H1 (cell line): ENCODE measurements around the gene AVPR2. TPM values are rescaled to one million over a fixed set of nuclear protein-coding genes. Genes with fewer than 3 reads are reported as not detected.

Experiments used
- CTCF ChIA-PET: fragments of 300-600 bp; sonication (Branson Sonifier 250); formaldehyde crosslinking; loops from one replicate; lab custom pipeline; 2021; ENCODE audit not compliant: partially characterized antibody; lab: Charles Lee
- POLR2A ChIA-PET: fragments of 300-600 bp; sonication (Branson Sonifier 250); formaldehyde crosslinking; loops from one replicate; lab custom pipeline; 2021; ENCODE audit warnings: inconsistent platforms; ENCODE audit not compliant: partially characterized antibody; lab: Charles Lee
- DNase-seq, 2 experiments: peaks; one replicate each; pipeline versions ENCODE4 v3.0.0 to v3.0.0-alpha.2; 2010 to 2022; ENCODE audit warnings: low spot score in 2 of 2, low read depth in 1 of 2, mixed read lengths in 1 of 2
- FAIRE-seq: peaks from 2 replicates; lab custom pipeline; 2011; peaks lifted over from hg19 to GRCh38; lab: Jason Lieb, UNC
- H2AFZ ChIP-seq: 2 replicates; pipeline ENCODE4 v1.8.1; 2012; ENCODE audit warnings: low read length, inconsistent platforms
- H2AK5ac ChIP-seq: 2 replicates; pipeline ENCODE4 v1.6.1; 2013; ENCODE audit warnings: low read depth, low read length
- H2BK120ac ChIP-seq: replicated peaks from 2 replicates; pipeline ENCODE3; 2013; ENCODE audit warnings: low read depth, low read length, inconsistent platforms
- H2BK12ac ChIP-seq: 2 replicates; pipeline ENCODE4 v1.6.1; 2013; ENCODE audit warnings: low read depth, low read length
- H2BK15ac ChIP-seq: 2 replicates; pipeline ENCODE4 v1.6.1; 2013; ENCODE audit warnings: low read length
- H2BK20ac ChIP-seq: 2 replicates; pipeline ENCODE4 v1.6.1; 2013; ENCODE audit warnings: low read length
- H2BK5ac ChIP-seq: 2 replicates; pipeline ENCODE4 v1.6.1; 2013; ENCODE audit warnings: low read depth, low read length
- H3K14ac ChIP-seq: 2 replicates; pipeline ENCODE4 v1.6.1; 2013; ENCODE audit warnings: inconsistent platforms; ENCODE audit not compliant: insufficient read length
- H3K18ac ChIP-seq: 2 replicates; pipeline ENCODE4 v1.6.1; 2013; ENCODE audit warnings: low read length; ENCODE audit errors: extremely low read depth
- H3K23ac ChIP-seq: 2 replicates; pipeline ENCODE4 v1.6.1; 2013; ENCODE audit warnings: inconsistent platforms; ENCODE audit not compliant: insufficient read length
- H3K23me2 ChIP-seq: 2 replicates; pipeline ENCODE4 v1.6.1; 2013; ENCODE audit warnings: low read depth, low read length
- H3K27ac ChIP-seq: 2 replicates; pipeline ENCODE4 v1.6.1; 2011; ENCODE audit warnings: low read depth, low read length, inconsistent platforms
- H3K27me3 ChIP-seq, 4 experiments: replicated peaks in 1 of 4; 1 replicate in 1 of 4; 2 replicates in 3 of 4; pipeline versions ENCODE4 v1.6.1 to v1.8.1; 2011 to 2013; ENCODE audit warnings: low read length in 3 of 4, mild to moderate bottlenecking in 3 of 4, inconsistent platforms in 2 of 4, mixed read lengths in 2 of 4, moderate library complexity in 1 of 4; ENCODE audit not compliant: control insufficient read depth in 3 of 4, insufficient read depth in 3 of 4; ENCODE audit errors: extremely low read depth in 1 of 4
- H3K36me3 ChIP-seq, 4 experiments: 2 replicates each; pipeline versions ENCODE4 v1.6.1 to v1.8.1; 2011 to 2013; ENCODE audit warnings: mild to moderate bottlenecking in 4 of 4, low read length in 3 of 4, moderate library complexity in 2 of 4, control low read depth in 1 of 4, inconsistent platforms in 1 of 4; ENCODE audit not compliant: insufficient read depth in 4 of 4, control insufficient read depth in 2 of 4
- H3K4ac ChIP-seq: replicated peaks from 2 replicates; pipeline ENCODE3; 2013; ENCODE audit warnings: low read length, low read depth, mixed read lengths, inconsistent platforms; ENCODE audit not compliant: insufficient read length
- H3K4me1 ChIP-seq, 4 experiments: replicated peaks in 1 of 4; 1 replicate in 1 of 4; 2 replicates in 3 of 4; pipeline versions ENCODE4 v1.6.1 to v1.8.1; 2011 to 2013; ENCODE audit warnings: low read length in 3 of 4, inconsistent platforms in 2 of 4, mixed read lengths in 1 of 4; ENCODE audit not compliant: insufficient read depth in 4 of 4, control insufficient read depth in 3 of 4
- H3K4me2 ChIP-seq, 2 experiments: 2 replicates each; pipeline versions ENCODE4 v1.6.1 to v1.8.1; 2011 to 2013; ENCODE audit warnings: low read depth in 2 of 2, low read length in 2 of 2, control low read depth in 1 of 2, inconsistent platforms in 1 of 2, mild to moderate bottlenecking in 1 of 2; ENCODE audit not compliant: insufficient read depth in 1 of 2
- H3K4me3 ChIP-seq, 4 experiments: fragments of 200-600, 300-600 bp in 1 of 4; sonication (generic), shearing (Covaris generic), sonication (Bioruptor Twin) in 1 of 4; 2 replicates each; pipeline versions ENCODE4 v1.5.1 to v1.8.1; 2011 to 2016; ENCODE audit warnings: low read length in 4 of 4, low read depth in 3 of 4, control low read depth in 2 of 4, inconsistent platforms in 2 of 4, mild to moderate bottlenecking in 2 of 4, mixed read lengths in 1 of 4, moderate library complexity in 1 of 4; ENCODE audit not compliant: insufficient read depth in 2 of 4; ENCODE audit errors: extremely low read depth in 1 of 4
- H3K56ac ChIP-seq: replicated peaks from 2 replicates; pipeline ENCODE3; 2013; ENCODE audit warnings: low read depth, mild to moderate bottlenecking, mixed read lengths, low read length, inconsistent platforms; ENCODE audit not compliant: insufficient read length
- H3K79me1 ChIP-seq: 2 replicates; pipeline ENCODE4 v1.6.1; 2013; ENCODE audit warnings: low read depth, low read length, control low read depth
- H3K79me2 ChIP-seq, 2 experiments: 2 replicates each; pipeline versions ENCODE4 v1.6.1 to v1.8.1; 2012 to 2013; ENCODE audit warnings: low read length in 2 of 2, mild to moderate bottlenecking in 2 of 2, inconsistent platforms in 1 of 2; ENCODE audit not compliant: insufficient read depth in 2 of 2, control insufficient read depth in 1 of 2
- H3K9ac ChIP-seq, 4 experiments: replicated peaks in 1 of 4; 1 replicate in 1 of 4; 2 replicates in 3 of 4; pipeline versions ENCODE4 v1.6.1 to v1.8.1; 2011 to 2013; ENCODE audit warnings: low read depth in 3 of 4, low read length in 3 of 4, control low read depth in 2 of 4, mild to moderate bottlenecking in 2 of 4, moderate library complexity in 2 of 4, inconsistent platforms in 1 of 4; ENCODE audit errors: extremely low read depth in 1 of 4
- H3K9me3 ChIP-seq, 2 experiments: 2 replicates each; pipeline versions ENCODE4 v1.6.1 to v1.8.1; 2012 to 2013; ENCODE audit warnings: mild to moderate bottlenecking in 2 of 2, moderate library complexity in 2 of 2, control low read depth in 1 of 2, inconsistent platforms in 1 of 2, low read depth in 1 of 2, low read length in 1 of 2, mixed read lengths in 1 of 2; ENCODE audit not compliant: insufficient read depth in 2 of 2
- H4K20me1 ChIP-seq, 2 experiments: replicated peaks in 1 of 2; 2 replicates each; pipeline versions ENCODE3 to v1.8.1; 2011 to 2013; ENCODE audit warnings: inconsistent platforms in 2 of 2, low read length in 2 of 2, mild to moderate bottlenecking in 1 of 2; ENCODE audit not compliant: insufficient read depth in 2 of 2, control insufficient read depth in 1 of 2
- H4K5ac ChIP-seq: 2 replicates; pipeline ENCODE4 v1.6.1; 2013; ENCODE audit warnings: low read length, low read depth, mixed read lengths, inconsistent platforms; ENCODE audit not compliant: insufficient read length
- H4K8ac ChIP-seq: 2 replicates; pipeline ENCODE4 v1.8.0; 2013; ENCODE audit warnings: mild to moderate bottlenecking, moderate library complexity, low read length, inconsistent platforms; ENCODE audit not compliant: insufficient read depth; ENCODE audit errors: extremely low read depth
- H4K91ac ChIP-seq: replicated peaks from 2 replicates; pipeline ENCODE3; 2013; ENCODE audit warnings: low read length, mixed read lengths, inconsistent platforms; ENCODE audit not compliant: insufficient read length
- BACH1 ChIP-seq: IDR thresholded peaks from 2 replicates; pipeline ENCODE4 v1.6.1; 2012; ENCODE audit warnings: low read length, improper control_type of control experiment
- CTBP2 ChIP-seq: IDR thresholded peaks from 2 replicates; pipeline ENCODE4 v1.7.0; 2011; ENCODE audit warnings: borderline replicate concordance, mild to moderate bottlenecking, moderate library complexity, mixed read lengths, low read length; ENCODE audit not compliant: insufficient read depth, insufficient read length
- CTCF ChIP-seq, 3 experiments: IDR thresholded peaks; 1 replicate in 2 of 3; 2 replicates in 1 of 3; pipeline versions ENCODE4 v1.5.1 to v1.6.1; 2011; ENCODE audit warnings: low read length in 3 of 3, mild to moderate bottlenecking in 3 of 3, inconsistent platforms in 2 of 3, low read depth in 1 of 3, moderate library complexity in 1 of 3; ENCODE audit not compliant: insufficient read depth in 1 of 3; ENCODE audit errors: control extremely low read depth in 1 of 3
- RAD21 ChIP-seq, 2 experiments: IDR thresholded peaks in 1 of 2; conservative IDR thresholded peaks in 1 of 2; 2 replicates each; pipeline ENCODE4 v1.6.1; 2011; ENCODE audit warnings: low read depth in 2 of 2, low read length in 2 of 2, improper control_type of control experiment in 1 of 2, inconsistent platforms in 1 of 2, mild to moderate bottlenecking in 1 of 2, moderate library complexity in 1 of 2
- RFX5 ChIP-seq: IDR thresholded peaks from 2 replicates; pipeline ENCODE4 v1.6.1; 2011; ENCODE audit warnings: low read depth, low read length, improper control_type of control experiment, borderline replicate concordance
- YY1 ChIP-seq: IDR thresholded peaks from 2 replicates; pipeline ENCODE4 v1.6.1; 2011; ENCODE audit warnings: low read depth, mild to moderate bottlenecking, low read length
- ZNF274 ChIP-seq: IDR thresholded peaks from 2 replicates; pipeline ENCODE4 v1.7.0; 2012; ENCODE audit warnings: low read length, borderline replicate concordance; ENCODE audit errors: extremely low read depth
- WGBS, 2 experiments: shearing (Covaris generic) in 1 of 2; methylation state at CpG; one replicate each; pipeline versions ENCODE4 v1.1.6 to v1.1.7; 2013 to 2015; ENCODE audit warnings: low lambda C conversion rate in 2 of 2, mixed read lengths in 2 of 2, inconsistent platforms in 1 of 2, low coverage in 1 of 2, missing lambda C conversion rate in 1 of 2; ENCODE audit not compliant: insufficient replicate concordance in 2 of 2, insufficient coverage in 1 of 2, insufficient read length in 1 of 2; ENCODE audit errors: extremely low coverage in 1 of 2, missing lambda C conversion rate in 1 of 2; 5-methylcytosine and 5-hydroxymethylcytosine counted together
- polyA plus RNA-seq, 7 experiments: library from polyadenylated mRNA; depleted of rRNA in 3 of 7; stranded (reverse) in 5 of 7; unstranded in 2 of 7; fragments of >200 nt in 5 of 7; fragments of 200-250 nt in 2 of 7; gene quantifications; 1 replicate in 5 of 7; 2 replicates in 1 of 7; 4 replicates in 1 of 7; pipeline versions ENCODE4 v1.2.1 to v1.2.3, GENCODE V29; 2011 to 2013; ENCODE audit warnings: missing spikeins in 2 of 7, mixed read lengths in 2 of 7
- total RNA-seq: library from RNA; stranded (reverse); fragmentation: NEBNext Ultra II Directional; extraction: Animal tissue kit (Norgen Biotek cat#: 25700); gene quantifications from 2 replicates; pipeline ENCODE4 v1.2.1, GENCODE V29; 2021

AVPR2 gene
- total and polyA plus RNA-seq, 2 of the 8 experiments (the other 6 are each of a cell fraction or from before 2014, with no cell fraction given) = 0.09 TPM; not detected in 1

- peaks cover 15% of the 10 kb centered on the region; the same call in 1 of the 2 replicates for H3K23me2 ChIP-seq
- H2BK5ac ChIP-seq = no peak overlapping the region; the same call in 1 of the 2 replicates
- H3K4me3 ChIP-seq = no peak overlapping the region
- H4K5ac ChIP-seq = no peak overlapping the region
- no peak overlapping the region for H2BK15ac ChIP-seq
- H3K14ac ChIP-seq = no peak overlapping the region
- no peak overlapping the region for H3K4ac ChIP-seq
- H4K91ac ChIP-seq = no peak overlapping the region
- H3K23ac ChIP-seq = no peak overlapping the region
- WGBS, 2 experiments = 89% methylated on average over 9 of the region's 14 CpGs; no CpG with 5 or more reads in 1 of the 2 experiments
- H3K27ac ChIP-seq = no peak overlapping the region
- H4K20me1 ChIP-seq = peaks cover 0 to 2% of the 10 kb centered on the region in 2 experiments
- POLR2A ChIA-PET = interaction anchor here (0.5 to 14.9 kb wide), 9 partner anchors 16 to 225 kb away, joined by 3 to 231 read pairs (median 6); partner anchors contain the start of genes HCFC1, NAA10, RENBP and TMEM187
- 0 out of 8 replicates have a peak, but pooled peaks cover 0 to 2% (median 0%) of the 10 kb centered on the region in 4 experiments for H3K36me3 ChIP-seq
- peak overlapping the region in 1 of 2 experiments; percentile 94; a peak in 1 of 4 replicates for H3K4me2 ChIP-seq
- no peak overlapping the region for H4K8ac ChIP-seq
- peaks cover 0 to 3% of the 10 kb centered on the region in 2 experiments; a peak in 1 of 4 replicates for H3K79me2 ChIP-seq
- H3K18ac ChIP-seq = no peak overlapping the region
- peaks cover 3 to 18% (median 12%) of the 10 kb centered on the region in 4 experiments for H3K4me1 ChIP-seq
- H3K9me3 ChIP-seq = no peaks in the 10 kb centered on the region
- H2BK12ac ChIP-seq = no peak overlapping the region
- no peak overlapping the region for H2BK20ac ChIP-seq
- H3K27me3 ChIP-seq = no peaks in the 10 kb centered on the region
- no peak overlapping the region for H3K56ac ChIP-seq
- no peak overlapping the region for H2BK120ac ChIP-seq
- no peak for TF ChIP-seq ZNF274
- no peak for TF ChIP-seq BACH1
- peak; percentile 38 to 53 for TF ChIP-seq RAD21 (IDR thresholded peaks at IDR 0.05 in 1 of 2, conservative IDR thresholded peaks at IDR 0.05 in 1 of 2; ENCODE audit: low read depth in 2 of 2, low read length in 2 of 2)
- TF ChIP-seq CTCF (IDR thresholded peaks at IDR 0.05; ENCODE audit: control extremely low read depth in 1 of 3, insufficient read depth in 1 of 3, low read depth in 1 of 3, low read length in 3 of 3) = peak in 2 of 3 experiments; percentile 22 to 33; a peak in 2 of 4 replicates
- TF ChIP-seq RFX5 = no peak
- no peak for TF ChIP-seq CTBP2
- TF ChIP-seq YY1 = no peak
- FAIRE-seq (peak; percentile 42), DNase-seq (no peak)
- no peak overlapping the region for H2AK5ac ChIP-seq
- no peak overlapping the region for H2AFZ ChIP-seq
- H3K79me1 ChIP-seq = no peaks in the 10 kb centered on the region; the same call in 1 of the 2 replicates
- H3K9ac ChIP-seq = no peak overlapping the region
- CTCF ChIA-PET = interaction anchor here (1.0 to 19.6 kb wide), 16 partner anchors 8 to 157 kb away, joined by 3 to 272 read pairs (median 5); partner anchors contain the start of gene RENBP
Observed at GRCh38 chrX:153924149-153924861, 19.8 kb downstream of the AVPR2 start.
